ENCODE measurements around the gene CYP4B1. TPM values are rescaled to one million over a fixed set of nuclear protein-coding genes. Genes with fewer than 3 reads are reported as not detected.
"Not testable (repeated sequence)": the region's sequence is repeated elsewhere in the genome, so short reads cannot be mapped to it uniquely, and the experiment has no call there.

CYP4B1 gene
- not detected in 2 replicates for total RNA-seq (2014; rRNA removed; shearing (Covaris generic))

GRCh38 chr1:46798810-46799209 lies at the start of gene CYP4B1:
TSS of gene CYP4B1 (plus strand) at chr1:46799046. CDS start at chr1:46799082, 36 bp downstream.
- no peak for DNase-seq (ENCODE audit: low spot score)

GRCh38 chr1:46749404-46749803 lies 49.4 kb upstream of the CYP4B1 start:
- DNase-seq (ENCODE audit: low spot score), result peak; percentile 28

GRCh38 chr1:46749921-46750404 lies 48.9 kb upstream of the CYP4B1 start:
- no peak for DNase-seq (ENCODE audit: low spot score)

- no peak for DNase-seq (ENCODE audit: low spot score)
Observed at GRCh38 chr1:46753985-46754384, 44.9 kb upstream of the CYP4B1 start.

GRCh38 chr1:46754707-46755106 lies 44.1 kb upstream of the CYP4B1 start:
- DNase-seq (ENCODE audit: low spot score), result peak; percentile 32

- no peak for DNase-seq (ENCODE audit: low spot score)
Observed at GRCh38 chr1:46755121-46755520, 43.7 kb upstream of the CYP4B1 start.

- peak; percentile 8 for DNase-seq (ENCODE audit: low spot score)
Observed at GRCh38 chr1:46757247-46757955, 41.4 kb upstream of the CYP4B1 start.

- DNase-seq (ENCODE audit: low spot score), result no peak
Observed at GRCh38 chr1:46757956-46758528, 40.8 kb upstream of the CYP4B1 start.

GRCh38 chr1:46760558-46761166 lies 38.2 kb upstream of the CYP4B1 start:
- DNase-seq (ENCODE audit: low spot score), result no peak

GRCh38 chr1:46761740-46762139 lies 37.1 kb upstream of the CYP4B1 start:
- DNase-seq (ENCODE audit: low spot score), result no peak

GRCh38 chr1:46764402-46764801 lies 34.4 kb upstream of the CYP4B1 start:
- no peak for DNase-seq (ENCODE audit: low spot score)

- no peak for DNase-seq (ENCODE audit: low spot score)
Observed at GRCh38 chr1:46767649-46768282, 31.1 kb upstream of the CYP4B1 start.

GRCh38 chr1:46768445-46768844 lies 30.4 kb upstream of the CYP4B1 start:
- DNase-seq (ENCODE audit: low spot score), result no peak

GRCh38 chr1:46769028-46769740 lies 29.7 kb upstream of the CYP4B1 start:
- DNase-seq (ENCODE audit: low spot score), result no peak

- no peak for DNase-seq (ENCODE audit: low spot score)
Observed at GRCh38 chr1:46770541-46770940, 28.3 kb upstream of the CYP4B1 start.

GRCh38 chr1:46772571-46772970 lies 26.3 kb upstream of the CYP4B1 start:
- no peak for DNase-seq (ENCODE audit: low spot score)

GRCh38 chr1:46774297-46774696 lies 24.5 kb upstream of the CYP4B1 start:
- no peak for DNase-seq (ENCODE audit: low spot score)

- DNase-seq (ENCODE audit: low spot score), result not testable (repeated sequence)
Observed at GRCh38 chr1:46778456-46778855, 20.4 kb upstream of the CYP4B1 start.

GRCh38 chr1:46784666-46785065 lies 14.2 kb upstream of the CYP4B1 start:
- no peak for DNase-seq (ENCODE audit: low spot score)

GRCh38 chr1:46788634-46789033 lies 10.2 kb upstream of the CYP4B1 start:
- DNase-seq (ENCODE audit: low spot score), result not testable (repeated sequence)

- DNase-seq (ENCODE audit: low spot score), result no peak
Observed at GRCh38 chr1:46790446-46791101, 8.3 kb upstream of the CYP4B1 start.
